HepG2 (cell line): ENCODE measurements around the gene IL3RA. TPM values are rescaled to one million over a fixed set of nuclear protein-coding genes. Genes with fewer than 3 reads are reported as not detected.

Experiments
- ATAC-seq: fragments of 200-7000 bp; cut with Tn5 transposase; 3 replicates; pipeline ENCODE4 v1.9.1; 2020; ENCODE audit warnings: mild to moderate bottlenecking, moderate library complexity
- BruUV-seq: library from RNA; stranded (reverse); fragments of 400-500 nt; replicated peaks from 2 replicates; lab custom pipeline; 2021; lab: Mats Ljungman, UMichigan
- CTCF ChIA-PET: fragments of 300-600 bp; formaldehyde crosslinking; extraction: SDS; loops from one replicate; lab custom pipeline; 2021; ENCODE audit warnings: low total read pairs, inconsistent platforms, low intra/inter-chr PET ratio; lab: Yijun Ruan, JAX
- POLR2A ChIA-PET: fragments of 350-600 bp; sonication (Branson Sonifier 250); formaldehyde crosslinking; loops from one replicate; lab custom pipeline; 2020; ENCODE audit warnings: antibody characterized with exemption, inconsistent platforms; lab: Yijun Ruan, JAX
- DNase-seq: peaks from one replicate; pipeline ENCODE4 v3.0.0-alpha.2; 2015; ENCODE audit warnings: low spot score
- FAIRE-seq: peaks from 3 replicates; lab custom pipeline; 2011; peaks lifted over from hg19 to GRCh38; lab: Jason Lieb, UNC
- H2AFZ ChIP-seq: one replicate; pipeline ENCODE4 v1.6.1; 2011; ENCODE audit warnings: low read length, inconsistent platforms
- H3K27ac ChIP-seq: fragments of 300-600 bp; 3 replicates; pipeline ENCODE4 v1.8.0; 2011; ENCODE audit warnings: mixed run types, mild to moderate bottlenecking, mixed read lengths, low read length, inconsistent platforms; ENCODE audit not compliant: insufficient read depth; ENCODE audit errors: extremely low read length
- H3K27me3 ChIP-seq, 2 experiments: fragments of 200-600 bp in 1 of 2; 2 replicates in 1 of 2; 3 replicates in 1 of 2; pipeline versions ENCODE4 v1.6.0 to v1.8.0; 2011; ENCODE audit warnings: low read length in 2 of 2, mild to moderate bottlenecking in 2 of 2, moderate library complexity in 2 of 2, inconsistent platforms in 1 of 2; ENCODE audit not compliant: insufficient read depth in 2 of 2, control insufficient read depth in 1 of 2
- H3K36me3 ChIP-seq, 2 experiments: fragments of 200-600 bp in 1 of 2; replicated peaks in 1 of 2; 2 replicates in 1 of 2; 3 replicates in 1 of 2; pipeline versions ENCODE4 v1.5.1 to v1.8.0; 2011; ENCODE audit warnings: low read length in 2 of 2, inconsistent platforms in 1 of 2; ENCODE audit not compliant: insufficient read depth in 2 of 2, control insufficient read depth in 1 of 2
- H3K4me1 ChIP-seq: 2 replicates; pipeline ENCODE4 v1.5.1; 2012; ENCODE audit warnings: low read length, inconsistent platforms; ENCODE audit not compliant: insufficient read depth
- H3K4me2 ChIP-seq: 2 replicates; pipeline ENCODE4 v1.6.0; 2011; ENCODE audit warnings: low read depth, low read length, inconsistent platforms
- H3K4me3 ChIP-seq, 3 experiments: fragments of 200-600 bp in 1 of 3; sonication (generic), shearing (Covaris generic) in 1 of 3; replicated peaks in 1 of 3; 2 replicates each; pipeline ENCODE4 v1.5.1; 2011 to 2016; ENCODE audit warnings: low read length in 3 of 3, inconsistent platforms in 2 of 3, low read depth in 2 of 3, mild to moderate bottlenecking in 2 of 3, control low read depth in 1 of 3, mixed read lengths in 1 of 3; ENCODE audit not compliant: insufficient read depth in 1 of 3
- H3K79me2 ChIP-seq: one replicate; pipeline ENCODE4 v1.6.1; 2011; ENCODE audit warnings: low read length, inconsistent platforms; ENCODE audit not compliant: insufficient read depth
- H3K9ac ChIP-seq: 2 replicates; pipeline ENCODE4 v1.6.0; 2011; ENCODE audit warnings: mild to moderate bottlenecking, low read depth, low read length, inconsistent platforms; ENCODE audit not compliant: insufficient read depth
- H3K9me3 ChIP-seq: 2 replicates; pipeline ENCODE4 v1.5.1; 2012; ENCODE audit warnings: mild to moderate bottlenecking, low read length
- H4K20me1 ChIP-seq: 2 replicates; pipeline ENCODE4 v1.6.0; 2011; ENCODE audit warnings: inconsistent platforms, mild to moderate bottlenecking, low read length, moderate library complexity; ENCODE audit not compliant: insufficient read depth
- CC2D1A ChIP-seq: sonication (generic); formaldehyde crosslinking; IDR thresholded peaks from 2 replicates; pipeline ENCODE4 v1.8.1; 2023; ENCODE audit warnings: mild to moderate bottlenecking, missing genetic modification reagents
- FIP1L1 ChIP-seq: fragments of 200-400 bp; formaldehyde crosslinking; IDR thresholded peaks from 2 replicates; pipeline ENCODE4 v1.6.1; 2018; ENCODE audit warnings: low read depth, mild to moderate bottlenecking, low read length, moderate library complexity, borderline replicate concordance; ENCODE audit not compliant: insufficient read depth
- HNRNPUL1 ChIP-seq: fragments of 200-400 bp; formaldehyde crosslinking; IDR thresholded peaks from 2 replicates; pipeline ENCODE4 v1.6.1; 2017; ENCODE audit warnings: low read depth, mild to moderate bottlenecking, low read length, moderate library complexity
- HOXA3 ChIP-seq: sonication (generic); formaldehyde crosslinking; IDR thresholded peaks from 2 replicates; pipeline ENCODE4 v1.5.0; 2020; ENCODE audit warnings: missing genetic modification reagents
- KAT8 ChIP-seq: IDR thresholded peaks from 2 replicates; pipeline ENCODE4 v1.6.1; 2016; ENCODE audit warnings: missing genetic modification reagents, missing compliant biosample characterization
- NR3C1 ChIP-seq: sonication (generic); formaldehyde crosslinking; IDR thresholded peaks from 2 replicates; pipeline ENCODE4 v1.4.0; 2020; ENCODE audit warnings: missing genetic modification reagents
- PRPF4 ChIP-seq: fragments of 200-400 bp; formaldehyde crosslinking; IDR thresholded peaks from 2 replicates; pipeline ENCODE4 v1.6.1; 2016; ENCODE audit warnings: low read length, low read depth; ENCODE audit not compliant: poor library complexity, severe bottlenecking
- TSC22D2 ChIP-seq: sonication (generic); formaldehyde crosslinking; IDR thresholded peaks from 2 replicates; pipeline ENCODE4 v1.5.1; 2020; ENCODE audit warnings: missing genetic modification reagents, mild to moderate bottlenecking, borderline replicate concordance
- U2AF2 ChIP-seq: fragments of 200-400 bp; formaldehyde crosslinking; IDR thresholded peaks from 2 replicates; pipeline ENCODE4 v1.6.1; 2017; ENCODE audit warnings: low read depth, mild to moderate bottlenecking, low read length
- ZBTB34 ChIP-seq: sonication (generic); formaldehyde crosslinking; IDR thresholded peaks from 2 replicates; pipeline ENCODE4 v1.8.0; 2022; ENCODE audit warnings: mild to moderate bottlenecking, missing genetic modification reagents
- ZBTB8A ChIP-seq: sonication (generic); formaldehyde crosslinking; IDR thresholded peaks from 2 replicates; pipeline ENCODE4 v1.4.0; 2020; ENCODE audit warnings: mild to moderate bottlenecking, low read depth, missing genetic modification reagents, borderline replicate concordance
- ZNF451 ChIP-seq: sonication (generic); formaldehyde crosslinking; IDR thresholded peaks from 2 replicates; pipeline ENCODE4 v1.5.0; 2020; ENCODE audit warnings: mild to moderate bottlenecking, missing genetic modification reagents
- ZNF468 ChIP-seq: sonication (generic); formaldehyde crosslinking; IDR thresholded peaks from 2 replicates; pipeline ENCODE4 v1.8.0; 2022; ENCODE audit warnings: mild to moderate bottlenecking, moderate library complexity, missing genetic modification reagents
- WGBS: methylation state at CpG from one replicate; pipeline ENCODE4 v1.1.6; 2017; ENCODE audit warnings: low lambda C conversion rate; 5-methylcytosine and 5-hydroxymethylcytosine counted together
- in situ Hi-C: cut with HindIII; loops from 2 replicates; pipeline ENCODE4 v1.10.0; 2017; ENCODE audit warnings: low pct_unique_long_range_greater_than_20kb; ENCODE audit not compliant: extremely low pct_ligation_motif_present
- intact Hi-C: fragments of 100-400 bp; cut with micrococcal nuclease; formaldehyde crosslinking; loops from one replicate; pipeline ENCODE4 v1.10.0; 2022; ENCODE audit not compliant: unreplicated experiment
- polyA plus RNA-seq, 8 experiments: library from polyadenylated mRNA; depleted of rRNA in 3 of 8; stranded (reverse) in 7 of 8; unstranded in 1 of 8; fragments of >200 nt; fragmentation: Illumina TruSeq in 4 of 8; extraction: Trizol in 4 of 8; gene quantifications; 2 replicates each; pipeline versions ENCODE4 v1.2.1 to v1.2.3, GENCODE V29; 2011 to 2016; ENCODE audit warnings: low read depth in 4 of 8, missing spikeins in 1 of 8, mixed read lengths in 1 of 8; ENCODE audit not compliant: insufficient read depth in 1 of 8
- total RNA-seq, 5 experiments: library from RNA; depleted of rRNA; stranded (reverse); fragments of >200 nt; fragmentation: Illumina TruSeq; extraction: Trizol; gene quantifications; 2 replicates each; pipeline ENCODE4 v1.2.3, GENCODE V29; 2016; ENCODE audit warnings: low read depth in 1 of 5

The IL3RA gene
- total and polyA plus RNA-seq, 2 of the 13 experiments (the other 11 are each of a cell fraction or from before 2014, with no cell fraction given) = not detected

GRCh38 chrX:1305411-1305810 lies 31.2 kb upstream of the IL3RA start:
- H3K9ac ChIP-seq = no peak overlapping the region
- in situ Hi-C loops (no loop called here), intact Hi-C loops (no loop called here)
- ATAC-seq = no peak
- WGBS = 56% methylated on average over 14 of the region's 14 CpGs
- ChIA-PET POLR2A (no interaction called here), CTCF (no interaction called here)
- FAIRE-seq = no peak
- H3K9me3 ChIP-seq = no peaks in the 10 kb centered on the region
- DNase-seq = no peak
- no peaks in the 10 kb centered on the region for H4K20me1 ChIP-seq
- TF ChIP-seq NR3C1 (no peak), TSC22D2 (CRISPR knock-in tag) (no peak), CC2D1A (no peak), ZNF451 (CRISPR knock-in tag) (no peak), PRPF4 (no peak), ZBTB34 (CRISPR knock-in tag) (no peak), KAT8 (CRISPR knock-in tag) (no peak), FIP1L1 (no peak), HNRNPUL1 (no peak), ZNF468 (CRISPR knock-in tag) (no peak), HOXA3 (CRISPR knock-in tag) (no peak), U2AF2 (no peak), ZBTB8A (no peak)
- no peak overlapping the region for H2AFZ ChIP-seq
- no peaks in the 10 kb centered on the region for H3K4me1 ChIP-seq
- no TSS peak for BruUV-seq
- no peak overlapping the region for H3K4me3 ChIP-seq
- H3K4me2 ChIP-seq = no peak overlapping the region
- H3K27ac ChIP-seq = no peak overlapping the region
- no peaks in the 10 kb centered on the region for H3K27me3 ChIP-seq
- no peaks in the 10 kb centered on the region for H3K36me3 ChIP-seq
- no peaks in the 10 kb centered on the region for H3K79me2 ChIP-seq
